NCI-H1105 (cell line): ENCODE data around the gene BARX2.

Experiments used
- DNase-seq: peaks from one replicate; lab custom pipeline; 2025; lab: John Stamatoyannopoulos, UW

BARX2 gene

DNA sequence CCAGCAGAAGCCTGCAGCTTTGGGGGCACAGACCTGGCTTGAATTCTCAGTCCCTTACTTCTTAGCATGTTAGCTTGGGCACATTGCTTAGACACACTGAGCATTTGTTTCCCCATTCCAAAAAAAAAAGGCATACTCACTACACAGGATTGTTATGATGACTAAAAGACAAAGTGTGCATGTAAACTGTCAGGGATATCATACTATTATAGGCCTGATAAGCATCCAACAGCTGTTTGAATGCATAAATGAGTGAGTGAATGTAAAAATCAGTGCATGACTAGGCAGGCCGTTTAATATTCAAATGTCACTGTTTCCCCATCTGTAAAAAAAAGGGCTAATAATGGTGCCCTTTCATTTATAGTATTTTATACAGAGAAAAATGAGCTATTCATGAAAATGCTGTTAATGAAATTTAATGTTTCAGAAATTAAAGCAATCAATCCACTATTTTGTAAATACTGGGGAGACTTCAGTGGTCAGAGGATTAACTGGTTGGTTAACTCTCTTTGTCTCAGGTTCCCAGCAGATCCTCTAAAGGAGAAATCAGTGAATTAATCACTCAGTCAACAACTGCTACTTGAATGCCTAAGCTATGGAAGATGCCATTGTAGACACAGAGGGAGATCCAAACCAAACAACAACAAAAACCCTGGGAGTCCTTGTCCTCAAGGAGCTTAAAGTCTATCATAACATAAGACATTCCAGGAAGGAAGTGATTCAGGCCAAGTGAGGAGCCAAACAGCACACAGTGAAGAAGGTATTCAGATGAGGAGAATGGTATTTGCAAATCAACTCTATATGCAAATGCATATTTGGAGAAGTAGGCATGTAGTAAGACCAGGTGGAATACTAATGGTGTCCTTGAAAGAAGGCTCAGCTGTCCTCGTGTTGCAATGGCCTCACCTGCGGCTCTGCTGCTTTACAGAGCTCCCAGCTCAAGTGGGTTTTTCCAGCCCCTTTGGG is 26.8 kb downstream of the BARX2 start:
- no peak for DNase-seq

DNA sequence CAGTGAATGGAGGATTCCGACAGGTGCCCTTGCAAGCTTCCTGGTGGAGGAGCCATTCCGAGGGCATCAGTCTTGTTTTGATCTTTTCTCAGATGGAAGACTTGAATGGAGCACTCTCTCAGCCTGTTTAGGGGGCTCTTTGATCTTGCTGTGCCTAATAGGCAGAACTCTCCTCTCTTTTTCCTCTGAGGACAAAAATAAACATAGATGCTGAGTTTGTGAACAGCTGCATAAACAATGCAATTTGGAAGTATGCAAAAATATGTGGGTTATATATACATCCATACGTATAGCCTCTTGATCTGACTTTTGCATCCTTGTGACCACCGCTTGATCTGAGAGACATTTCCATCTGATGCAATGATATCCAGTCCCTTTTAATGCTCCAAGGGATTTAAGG is 29.1 kb downstream of the BARX2 start:
- no peak for DNase-seq

DNA sequence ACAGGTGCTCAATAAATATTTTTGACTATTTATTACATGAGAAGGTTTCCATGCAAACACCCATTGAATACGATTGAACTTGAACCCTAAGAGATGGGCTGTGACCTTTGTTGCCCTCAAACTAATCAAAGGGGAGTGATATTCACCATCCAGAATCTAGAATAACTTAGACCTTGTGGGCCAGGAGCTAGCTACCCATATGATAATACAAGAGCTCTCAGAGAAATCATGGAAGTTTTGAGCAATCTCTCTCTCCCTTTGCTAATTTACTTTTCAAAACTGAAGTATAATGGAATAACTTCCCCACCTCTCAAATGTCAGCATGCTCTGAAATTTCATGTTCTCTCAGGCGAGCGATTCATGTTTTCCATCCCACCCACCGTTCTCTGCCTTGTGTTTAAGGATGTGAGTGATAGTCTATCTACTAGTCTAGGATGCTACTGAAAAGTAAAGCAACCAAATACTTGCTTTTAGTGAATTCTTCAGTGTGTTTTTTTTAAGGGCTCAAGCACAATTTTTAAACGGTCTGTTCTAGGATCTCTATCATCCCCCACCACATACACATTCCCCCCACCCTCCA is 33.3 kb downstream of the BARX2 start:
- no peak for DNase-seq

DNA sequence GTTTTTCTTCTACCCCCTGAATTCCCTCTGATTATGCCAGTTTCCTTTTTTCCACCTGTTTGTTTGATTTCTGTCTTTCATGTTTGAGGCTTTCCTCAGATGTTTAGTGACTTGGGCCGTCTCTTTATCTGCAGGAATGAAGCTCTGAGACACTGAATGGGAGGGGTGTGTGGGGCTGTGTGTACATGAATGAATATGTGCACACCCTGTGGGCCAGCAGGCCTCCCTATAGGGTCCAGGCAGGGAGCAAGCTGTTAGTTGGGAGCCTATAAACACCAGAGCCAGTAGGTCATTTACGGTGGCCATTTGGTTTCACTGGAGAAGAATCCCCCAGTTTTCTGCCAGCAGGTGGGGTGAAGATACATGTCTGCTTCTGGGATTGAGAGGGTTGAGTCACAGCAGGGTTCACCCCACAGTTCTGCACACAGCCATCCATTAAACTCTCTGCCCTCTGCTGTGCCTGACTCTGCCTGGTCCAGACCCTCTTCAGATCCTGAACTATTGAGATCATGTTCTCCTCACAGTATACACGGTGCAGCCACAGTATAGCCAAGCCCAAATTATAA is 34.8 kb downstream of the BARX2 start:
- no peak for DNase-seq

DNA sequence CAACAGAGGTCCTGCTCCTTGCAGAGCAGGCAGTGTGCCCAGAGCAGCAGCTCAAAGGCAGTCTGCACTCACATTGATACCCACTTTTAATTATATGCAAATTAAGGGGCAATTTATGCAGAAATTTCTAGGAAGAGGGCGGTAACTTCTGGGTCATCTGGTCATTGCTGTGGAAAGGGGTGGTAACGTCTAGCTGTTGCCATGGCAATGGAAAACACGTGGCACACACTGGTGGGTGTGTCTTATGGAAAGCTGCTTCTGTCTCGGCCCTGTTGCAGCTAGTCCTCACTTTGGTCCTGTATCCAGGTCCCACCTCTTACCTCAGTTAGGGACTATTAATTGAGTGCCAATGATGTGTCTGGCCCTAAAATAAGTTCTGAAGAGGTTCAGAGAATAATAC is 36.8 kb downstream of the BARX2 start:
- DNase-seq, result no peak

DNA sequence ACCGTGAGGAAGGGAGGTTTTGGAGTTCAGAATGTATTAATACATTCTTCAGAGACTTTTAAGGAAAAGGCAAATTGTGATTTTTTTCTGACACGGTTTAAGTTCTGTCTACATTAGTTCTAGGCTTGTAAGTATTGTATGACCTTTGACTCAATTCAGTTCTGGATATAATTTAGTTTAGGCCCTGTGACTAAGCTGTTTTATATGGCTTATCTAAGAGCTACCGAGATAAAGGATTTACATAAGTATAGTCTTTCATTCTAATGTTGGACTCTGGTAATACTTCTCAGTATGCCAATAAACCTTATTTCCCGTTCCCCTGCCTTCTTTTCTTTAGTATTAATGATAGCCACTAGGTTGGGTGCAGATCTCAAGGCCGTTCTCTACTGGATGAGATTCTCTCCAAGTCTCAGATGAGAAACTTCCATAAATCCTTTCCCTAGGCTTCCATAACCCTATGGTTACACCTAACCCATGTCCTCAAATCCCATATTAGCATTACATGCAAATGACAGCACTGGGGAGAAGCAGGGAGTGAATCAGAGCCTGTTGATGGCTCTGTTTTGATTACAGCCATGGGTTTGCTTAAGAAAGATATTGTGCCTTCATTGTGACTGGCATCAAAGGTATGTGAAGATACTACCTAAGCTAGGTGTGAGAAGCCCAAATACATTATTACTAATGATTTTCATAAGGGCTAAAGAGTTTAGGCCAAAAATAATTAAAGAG is 38.7 kb downstream of the BARX2 start:
- no peak for DNase-seq

DNA sequence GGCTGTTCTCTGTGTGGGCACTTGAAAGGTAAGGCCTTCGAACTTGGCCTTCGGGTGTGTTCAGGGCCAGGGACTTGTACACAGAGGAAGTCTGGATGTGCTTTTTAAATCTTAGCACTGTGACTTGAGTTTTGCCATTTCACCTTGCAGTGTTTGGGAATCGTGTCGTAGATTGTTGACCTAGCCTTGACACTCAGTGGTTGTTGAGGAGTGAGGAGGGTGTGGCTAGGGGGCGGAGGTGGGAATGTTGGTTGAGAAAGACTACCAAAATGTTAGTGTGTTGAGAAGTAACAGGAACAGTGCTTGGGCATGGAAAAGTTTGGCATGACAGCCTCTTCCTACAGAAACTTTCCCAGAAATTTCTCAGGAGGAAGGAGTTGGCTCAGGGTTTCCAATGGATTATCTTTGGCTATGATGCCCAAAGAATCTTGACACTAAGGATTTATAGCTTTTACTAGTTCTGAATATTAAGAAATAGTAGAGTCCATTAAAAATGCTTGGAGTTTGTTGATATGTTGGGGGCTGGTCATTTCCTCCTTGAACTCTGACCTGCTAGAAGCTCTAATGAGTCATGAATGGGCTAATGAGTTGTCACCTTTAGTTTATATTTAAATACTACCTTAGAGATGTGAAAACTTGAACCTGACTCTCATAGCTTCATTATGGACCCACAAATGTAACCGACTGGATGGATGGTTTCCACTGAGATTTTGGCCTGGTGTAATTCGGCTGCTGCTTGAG is 40.6 kb downstream of the BARX2 start:
- DNase-seq, result no peak

DNA sequence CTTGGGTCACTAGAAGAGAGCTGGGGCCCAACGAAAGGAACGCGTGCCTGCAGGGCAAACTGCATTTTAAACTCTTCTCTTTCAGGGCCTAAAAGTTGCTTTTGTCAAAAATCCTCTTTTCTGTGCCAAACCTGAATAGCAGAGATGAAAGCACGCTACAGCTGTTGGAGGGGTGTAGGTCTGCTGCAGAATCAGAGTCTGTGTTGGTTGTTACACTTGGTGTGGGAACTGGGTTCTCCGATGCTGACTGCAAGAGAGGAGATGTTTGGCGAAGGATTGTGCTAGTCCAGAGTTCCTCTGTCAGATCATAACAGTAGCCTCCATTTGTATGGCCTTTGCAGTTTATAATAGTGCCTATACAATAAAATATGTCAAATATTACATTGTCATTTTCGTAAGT is 41.8 kb downstream of the BARX2 start:
- DNase-seq, result no peak

DNA sequence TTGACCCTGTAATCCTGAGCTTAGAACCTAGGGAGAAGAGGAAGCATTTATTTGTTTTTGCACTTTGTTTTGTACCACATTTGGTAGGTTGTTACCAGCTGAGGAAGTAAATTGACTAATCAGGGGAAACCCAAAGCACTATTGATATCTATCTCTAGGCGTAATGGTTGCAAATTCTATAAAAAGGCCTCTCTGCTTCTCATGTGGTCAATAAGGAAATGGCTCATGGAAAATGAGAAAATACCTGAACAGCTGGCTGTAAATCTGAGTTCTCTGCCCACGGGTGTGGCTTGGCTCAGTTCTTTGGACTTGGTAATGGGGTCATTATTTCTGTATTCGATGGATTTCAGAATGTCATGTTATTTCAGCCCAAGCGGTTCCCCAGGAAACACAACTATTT is 42.4 kb downstream of the BARX2 start:
- no peak for DNase-seq

DNA sequence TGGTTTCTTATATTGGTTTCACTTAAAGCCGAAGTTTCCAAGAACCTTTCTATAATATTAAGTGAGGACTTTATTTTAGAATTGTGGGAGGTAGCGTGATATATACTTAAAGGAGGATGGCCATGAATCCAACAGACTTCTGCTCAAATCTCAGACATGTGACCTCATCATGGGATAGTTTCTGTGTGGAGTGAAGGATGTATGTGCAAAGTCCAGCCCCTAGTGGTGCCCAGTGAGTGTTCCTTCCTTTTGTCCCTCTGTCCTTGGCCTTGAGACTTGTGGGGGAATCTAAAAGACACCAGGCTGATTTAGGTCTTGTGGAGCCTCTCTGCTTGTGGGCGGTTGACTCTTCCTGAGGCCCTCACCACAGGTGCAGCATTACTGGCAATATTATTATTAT is 43.7 kb downstream of the BARX2 start:
- no peak for DNase-seq

DNA sequence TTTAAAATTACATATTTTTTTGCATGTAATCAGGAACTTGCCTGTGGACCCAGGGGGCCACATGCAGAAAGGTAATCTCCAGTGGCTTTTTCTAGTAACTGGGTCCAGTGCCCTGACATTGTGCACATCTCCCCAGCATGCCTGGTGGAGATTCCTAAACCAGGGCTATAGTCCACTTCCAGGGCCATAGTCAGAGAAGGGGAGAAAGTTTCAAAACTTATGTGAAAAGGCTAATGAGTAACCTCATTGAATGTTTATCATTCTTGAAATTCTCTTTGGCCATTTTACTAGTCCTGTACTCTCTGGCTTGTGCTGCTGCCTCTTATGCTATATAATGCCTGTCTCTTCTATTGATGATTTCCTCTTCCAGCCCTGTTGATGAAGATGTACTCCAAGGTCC is 47.8 kb downstream of the BARX2 start:
- no peak for DNase-seq

DNA sequence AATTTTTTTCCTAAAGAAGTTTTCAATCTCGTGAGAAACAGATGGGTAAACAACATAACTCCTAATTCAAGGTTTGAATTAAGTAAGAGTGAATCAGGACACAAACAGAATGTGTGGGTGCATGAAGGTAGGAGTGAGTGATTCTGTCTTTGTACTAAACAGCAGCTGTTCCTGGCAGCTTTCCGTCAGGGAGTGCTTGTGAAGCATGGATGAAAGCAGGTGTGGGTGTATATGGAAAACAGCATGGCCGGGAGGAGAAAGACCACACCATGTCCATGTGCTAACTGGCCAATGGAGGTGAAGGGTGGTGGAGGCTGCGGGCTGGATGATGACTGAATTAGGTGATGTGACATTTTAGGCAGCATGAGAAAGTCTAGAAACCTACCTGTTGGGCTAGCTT is 49.6 kb downstream of the BARX2 start:
- no peak for DNase-seq

DNA sequence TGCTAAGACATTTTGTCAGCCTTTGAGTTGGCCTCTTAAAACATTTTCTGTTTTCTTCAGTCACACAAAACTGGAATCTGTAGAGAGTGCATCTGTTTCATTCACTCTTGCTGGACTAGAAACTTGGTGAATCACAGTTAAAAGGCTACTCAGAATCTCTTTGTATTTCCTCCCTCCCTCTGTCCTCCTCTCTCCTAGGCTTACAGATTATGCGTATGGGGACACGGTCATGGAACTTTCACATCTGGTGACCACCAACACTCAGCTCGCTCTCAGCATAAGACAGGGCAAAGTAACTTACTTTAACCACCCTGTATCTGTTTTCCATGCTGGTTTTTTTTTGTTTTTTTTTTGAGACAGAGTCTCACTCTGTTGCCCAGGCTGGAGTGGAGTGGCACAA is 50.4 kb downstream of the BARX2 start:
- DNase-seq, result no peak

DNA sequence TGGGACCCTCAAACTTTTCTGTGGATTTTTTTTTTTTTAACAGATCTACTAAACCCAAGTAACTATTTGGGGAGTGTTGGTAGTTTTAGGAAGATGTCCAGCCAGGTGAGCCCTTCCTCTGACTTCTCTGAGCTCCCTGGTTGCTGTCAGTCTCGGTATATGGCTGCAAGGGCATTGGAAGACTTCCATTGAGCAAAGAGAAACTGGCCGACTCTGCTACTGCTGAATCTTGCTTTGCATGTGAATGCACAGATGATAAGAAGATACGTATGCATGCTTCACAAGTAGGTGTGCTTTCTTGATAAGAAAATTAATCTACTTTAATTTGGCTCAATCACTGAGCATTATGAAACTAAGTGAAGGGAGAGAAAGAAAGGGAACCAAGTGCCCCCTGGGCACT is 51.1 kb downstream of the BARX2 start:
- DNase-seq, result no peak

DNA sequence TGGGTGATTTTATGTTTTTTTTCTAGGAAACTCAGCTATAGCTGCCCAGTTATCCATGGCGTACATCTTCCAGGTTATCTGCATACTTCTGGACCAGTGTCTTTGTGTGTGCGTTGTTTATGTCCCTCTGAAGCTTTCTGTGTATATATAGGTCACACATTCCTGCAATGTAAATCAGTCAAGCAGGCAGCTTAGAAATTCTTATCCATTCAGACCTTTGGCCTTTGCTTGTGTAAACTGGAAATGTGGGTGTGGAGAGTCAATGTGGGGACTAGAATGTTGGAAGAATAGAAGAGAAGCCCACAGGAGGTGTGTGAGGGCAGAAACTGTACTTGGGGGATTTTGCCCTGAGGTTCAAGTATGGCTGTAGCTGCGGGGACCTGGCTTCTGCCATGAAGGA is 51.7 kb downstream of the BARX2 start:
- DNase-seq, result no peak

DNA sequence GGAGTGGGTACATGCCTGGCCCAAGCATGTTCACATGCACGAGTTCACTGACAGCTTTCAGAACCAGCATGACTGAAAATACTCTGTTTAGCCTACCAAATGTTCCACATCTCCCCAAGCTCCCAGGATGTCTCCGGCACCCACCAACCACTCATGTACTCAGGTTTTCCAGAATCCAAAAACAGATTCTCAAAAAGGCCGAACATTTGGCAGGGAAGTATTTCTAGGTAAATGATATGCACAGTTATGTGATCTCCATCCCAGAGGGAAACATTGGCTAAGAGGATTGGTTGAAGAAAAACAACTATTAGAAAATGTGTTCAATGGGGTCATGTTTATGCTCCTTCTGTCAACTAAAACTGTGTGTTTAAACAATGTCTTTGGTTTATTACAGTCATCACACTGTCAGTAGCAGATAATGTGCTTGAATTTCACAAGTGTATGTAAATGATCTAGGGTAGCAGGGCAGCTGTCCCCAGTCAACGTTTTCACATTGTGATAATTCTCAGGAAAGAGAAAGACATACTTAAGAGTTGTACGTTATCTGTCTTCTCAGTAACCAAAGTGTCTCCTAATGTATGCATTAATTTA is 52.3 kb downstream of the BARX2 start:
- no peak for DNase-seq

DNA sequence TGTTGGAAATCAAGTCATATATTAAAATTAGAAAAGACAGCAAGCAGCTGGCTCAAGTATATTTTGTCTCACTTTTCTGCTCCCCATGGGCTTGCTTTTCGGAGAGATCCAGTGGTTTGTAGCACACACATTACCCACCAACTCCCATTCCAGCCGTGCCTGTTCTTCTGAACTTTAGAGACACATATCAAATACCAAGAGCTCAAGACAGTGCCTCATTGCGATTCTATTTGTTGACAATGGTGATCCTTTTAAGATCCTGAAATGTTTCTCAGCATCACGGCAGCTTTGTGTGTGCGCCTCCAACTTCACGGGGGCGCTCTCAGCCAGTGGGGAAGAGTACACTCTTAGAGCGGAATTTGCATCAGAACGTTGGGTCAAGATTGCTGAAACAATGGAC is 52.9 kb downstream of the BARX2 start:
- DNase-seq, result no peak

DNA sequence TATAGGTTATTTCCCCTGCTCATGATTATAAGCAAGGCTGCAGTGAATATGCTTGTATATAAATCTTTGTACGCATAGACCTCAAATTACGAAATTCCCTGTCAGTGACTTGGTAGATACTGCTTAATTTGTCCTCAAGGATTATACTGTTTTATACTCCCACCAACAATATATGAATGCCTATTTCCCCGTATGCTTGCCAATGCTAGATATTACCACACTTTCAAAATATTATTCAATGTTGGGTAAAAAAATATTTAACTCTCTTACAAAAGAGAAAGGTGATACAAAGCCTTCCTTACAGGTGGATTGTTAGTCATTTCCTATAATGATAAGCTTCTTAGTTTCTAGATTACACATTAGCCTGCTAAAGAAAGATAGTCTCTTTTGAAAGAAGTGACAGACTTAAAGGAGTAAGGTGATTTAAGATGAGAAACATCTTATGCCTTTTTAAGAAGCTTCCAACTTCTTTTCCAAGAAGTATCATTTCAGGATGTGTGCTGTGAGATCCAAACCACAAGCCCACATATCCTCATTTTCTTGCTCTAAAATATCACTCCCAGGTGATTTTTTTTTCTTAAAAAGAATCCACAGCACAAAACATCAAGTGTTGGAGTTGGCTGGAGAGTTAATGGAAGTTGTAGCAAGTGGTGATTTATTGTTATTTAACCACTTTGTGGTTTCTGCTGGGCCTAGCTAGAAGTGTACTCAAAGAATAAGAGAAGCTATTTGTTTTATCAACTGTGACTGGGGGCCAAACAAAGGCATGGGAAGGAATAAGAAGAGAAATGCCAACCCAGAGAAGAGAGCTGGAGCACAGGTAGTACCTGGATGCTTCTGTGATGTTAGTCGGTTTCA is 59.2 kb downstream of the BARX2 start:
- DNase-seq, result peak; percentile 26

DNA sequence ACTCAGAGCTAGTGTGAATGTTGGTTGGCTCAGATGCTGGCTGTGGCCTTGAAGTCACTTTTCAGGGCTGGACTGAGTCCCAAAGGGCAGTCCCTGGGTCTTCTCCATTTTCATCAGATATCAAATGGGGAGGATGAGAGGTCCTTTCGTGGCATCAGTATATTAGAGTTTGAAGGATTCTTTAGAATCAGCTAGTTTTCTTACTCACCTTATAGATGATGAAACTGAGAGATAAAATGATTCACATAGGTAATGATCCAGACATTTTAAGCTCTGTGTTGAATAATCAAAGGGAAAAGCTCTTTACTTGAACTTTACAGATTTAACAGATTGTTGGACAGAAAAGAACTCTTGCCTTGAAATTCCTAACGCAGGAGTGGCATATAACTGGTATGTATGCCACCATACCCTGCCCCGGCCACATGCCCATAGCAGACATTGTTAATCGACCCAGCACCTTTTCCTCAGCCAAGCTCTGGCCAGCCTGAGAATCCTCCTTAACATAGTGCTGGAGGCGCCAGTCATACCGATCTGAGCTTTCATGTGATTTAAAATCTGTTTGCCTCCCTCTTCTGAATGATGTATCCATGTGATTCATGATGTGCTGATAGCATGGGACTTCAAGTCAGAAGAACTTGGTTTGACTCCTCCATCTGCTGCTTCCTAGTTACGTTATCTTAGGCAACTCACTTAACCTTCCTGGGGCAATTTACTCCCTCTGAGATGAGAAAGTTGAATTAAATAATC is 60.0 kb downstream of the BARX2 start:
- no peak for DNase-seq

DNA sequence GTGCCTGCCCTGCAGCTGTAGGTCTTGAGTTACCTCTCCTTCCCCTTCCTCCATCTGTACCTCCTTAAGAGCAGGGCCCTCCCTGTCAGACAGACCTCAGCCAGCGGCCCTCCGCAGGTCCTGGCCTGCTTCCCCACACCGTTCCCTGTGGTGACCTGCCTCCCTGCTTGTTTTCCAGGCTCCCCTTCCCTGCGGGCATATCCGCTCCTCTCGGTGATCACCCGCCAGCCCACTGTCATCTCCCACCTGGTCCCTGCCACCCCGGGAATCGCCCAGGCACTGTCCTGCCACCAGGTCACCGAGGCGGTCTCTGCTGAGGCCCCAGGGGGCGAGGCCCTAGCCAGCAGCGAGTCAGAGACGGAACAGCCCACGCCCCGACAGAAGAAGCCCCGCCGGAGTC is 60.9 kb downstream of the BARX2 start:
- no peak for DNase-seq
